Muscle layer of duodenum (tissue), 2 donors: ENCODE data around the gene SPN.
"Not testable (repeated sequence)": the region's sequence is repeated elsewhere in the genome, so short reads cannot be mapped to it uniquely, and the experiment has no call there.

Experiments
- H3K27ac ChIP-seq: one replicate; pipeline ENCODE4 v1.7.0; 2013; ENCODE audit warnings: mild to moderate bottlenecking, low read length
- H3K27me3 ChIP-seq: one replicate; pipeline ENCODE4 v1.7.0; 2013; ENCODE audit warnings: low read depth, mild to moderate bottlenecking, control low read depth, low read length
- H3K36me3 ChIP-seq, 2 donors: one replicate each; pipeline ENCODE4 v1.7.0; 2013; ENCODE audit warnings: low read length in 2 of 2, control low read depth in 1 of 2, mild to moderate bottlenecking in 1 of 2; ENCODE audit not compliant: insufficient read depth in 2 of 2, control insufficient read depth in 1 of 2
- H3K4me1 ChIP-seq, 2 donors: one replicate each; pipeline ENCODE4 v1.7.0; 2013; ENCODE audit warnings: low read length in 2 of 2, mild to moderate bottlenecking in 2 of 2, control low read depth in 1 of 2, moderate library complexity in 1 of 2; ENCODE audit not compliant: insufficient read depth in 2 of 2, control insufficient read depth in 1 of 2
- H3K4me3 ChIP-seq, 2 donors: one replicate each; pipeline ENCODE4 v1.7.0; 2013; ENCODE audit warnings: low read length in 2 of 2, low read depth in 1 of 2, mild to moderate bottlenecking in 1 of 2
- H3K9me3 ChIP-seq, 2 donors: one replicate each; pipeline ENCODE4 v1.7.0; 2013; ENCODE audit warnings: low read length in 2 of 2, control low read depth in 1 of 2, mild to moderate bottlenecking in 1 of 2; ENCODE audit not compliant: control insufficient read depth in 1 of 2
- donor health status: healthy.

The SPN gene

GRCh38 chr16:29697391-29697790, 34.3 kb downstream of the SPN start:
- no peaks in the 10 kb centered on the region for H3K9me3 ChIP-seq
- H3K36me3 ChIP-seq: peaks cover 0 to 6% of the 10 kb centered on the region in 2 donors
- no peak overlapping the region for H3K4me3 ChIP-seq
- H3K27me3 ChIP-seq: no peaks in the 10 kb centered on the region
- H3K4me1 ChIP-seq: no peaks in the 10 kb centered on the region
- H3K27ac ChIP-seq: no peak overlapping the region

- peaks cover 0 to 6% of the 10 kb centered on the region in 2 donors for H3K36me3 ChIP-seq
- H3K4me1 ChIP-seq: no peaks in the 10 kb centered on the region
- no peaks in the 10 kb centered on the region for H3K9me3 ChIP-seq
- no peaks in the 10 kb centered on the region for H3K27me3 ChIP-seq
- no peak overlapping the region for H3K27ac ChIP-seq
- no peak overlapping the region for H3K4me3 ChIP-seq
Observed at GRCh38 chr16:29698042-29698441, 35.0 kb downstream of the SPN start.

DNA sequence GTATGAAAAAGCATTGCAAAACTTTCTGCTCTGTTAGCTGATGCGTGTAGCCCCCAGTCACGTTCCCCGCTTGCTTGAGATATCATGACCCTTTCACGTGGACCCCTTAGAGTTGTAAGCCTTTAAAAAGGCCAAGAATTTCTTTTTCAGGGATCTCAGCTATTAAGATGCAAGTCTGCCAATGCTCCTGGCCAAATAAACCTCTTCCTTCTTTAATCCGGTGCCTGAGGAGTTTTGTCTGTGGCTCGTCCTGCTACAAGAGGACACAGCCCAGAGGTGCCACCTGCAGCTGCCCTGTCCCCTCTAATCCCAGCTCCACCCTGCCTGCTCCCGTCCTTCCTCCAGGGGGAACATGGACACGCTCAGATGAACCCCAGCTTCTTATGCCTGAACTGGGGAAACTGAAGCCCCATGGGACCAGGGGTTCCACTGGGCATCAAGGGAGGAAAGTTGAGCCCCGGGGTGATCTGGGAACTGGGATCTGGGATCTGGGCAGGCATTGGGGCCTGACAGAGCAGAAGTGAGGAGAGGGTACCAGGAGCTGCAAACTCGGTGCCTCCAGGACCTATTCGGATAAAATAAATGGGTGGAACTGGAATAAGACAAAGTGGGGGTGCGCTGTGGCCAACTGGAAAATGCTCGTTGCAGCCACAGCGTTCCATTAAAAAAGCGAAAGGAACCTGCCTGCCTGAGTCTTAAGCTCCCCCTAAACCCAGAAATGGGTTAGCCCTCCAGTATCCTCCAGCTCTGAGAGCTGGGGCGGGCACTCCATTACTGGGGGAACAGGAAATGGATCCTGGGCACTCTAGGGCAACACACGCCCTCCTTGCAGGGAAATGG, 35.7 kb downstream of the SPN start:
- Histone ChIP-seq H3K36me3 (peaks cover 0 to 6% of the 10 kb centered on the region in 2 donors), H3K9me3 (no peaks in the 10 kb centered on the region), H3K27me3 (no peaks in the 10 kb centered on the region), H3K27ac (no peak overlapping the region), H3K4me3 (no peak overlapping the region), H3K4me1 (no peaks in the 10 kb centered on the region)

GRCh38 chr16:29699324-29700219, 36.5 kb downstream of the SPN start:
- no peaks in the 10 kb centered on the region for H3K27me3 ChIP-seq
- no peaks in the 10 kb centered on the region for H3K9me3 ChIP-seq
- peaks cover 0 to 6% of the 10 kb centered on the region in 2 donors for H3K36me3 ChIP-seq
- no peak overlapping the region for H3K4me3 ChIP-seq
- no peaks in the 10 kb centered on the region for H3K4me1 ChIP-seq
- H3K27ac ChIP-seq: no peak overlapping the region

DNA sequence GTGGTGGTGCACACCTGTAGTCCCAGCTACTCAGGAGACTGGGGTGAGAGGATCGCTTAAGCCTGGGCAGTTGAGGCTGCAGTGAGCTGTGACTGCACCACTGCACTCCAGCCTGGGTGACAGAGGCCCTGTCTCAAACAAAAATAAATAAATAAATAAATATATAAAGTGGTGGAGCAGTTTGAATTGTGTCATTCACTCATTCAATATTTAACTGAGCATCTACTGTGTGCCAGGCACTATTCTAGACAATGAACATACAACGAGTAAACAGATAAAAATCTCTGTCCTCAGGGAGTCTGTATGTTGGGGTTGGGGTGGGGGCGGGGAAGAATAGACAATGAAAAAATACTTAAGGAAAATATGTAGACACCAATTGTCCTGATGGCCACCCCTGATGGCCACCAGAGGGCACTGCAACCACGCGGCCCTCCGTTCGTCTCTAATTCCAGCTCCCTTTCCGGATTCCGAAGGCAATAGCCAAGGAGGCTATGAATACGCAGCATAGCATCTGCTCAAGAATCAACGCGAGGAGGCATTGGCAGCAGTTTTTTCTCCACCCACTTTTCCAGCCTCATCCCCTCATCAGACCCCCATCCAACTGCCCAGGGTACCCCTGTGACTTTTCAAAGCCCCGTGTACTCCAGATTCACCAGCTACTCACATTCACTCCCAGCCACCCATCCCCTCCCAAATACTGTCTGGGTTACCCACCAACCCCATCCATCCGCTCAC, 37.4 kb downstream of the SPN start:
- H3K27ac ChIP-seq: no peak overlapping the region
- no peak overlapping the region for H3K4me3 ChIP-seq

GRCh38 chr16:29701214-29701555, 38.1 kb downstream of the SPN start:
- Histone ChIP-seq H3K4me3 (no peak overlapping the region), H3K27ac (no peak overlapping the region), H3K27me3 (no peaks in the 10 kb centered on the region), H3K9me3 (no peaks in the 10 kb centered on the region), H3K36me3 (peaks cover 0 to 6% of the 10 kb centered on the region in 2 donors), H3K4me1 (no peaks in the 10 kb centered on the region)

More for the DNA sequence above, 37.4 kb downstream of the SPN start:
- H3K4me1 ChIP-seq: no peaks in the 10 kb centered on the region
- H3K36me3 ChIP-seq: peaks cover 0 to 6% of the 10 kb centered on the region in 2 donors
- H3K9me3 ChIP-seq: no peaks in the 10 kb centered on the region
- no peaks in the 10 kb centered on the region for H3K27me3 ChIP-seq

DNA sequence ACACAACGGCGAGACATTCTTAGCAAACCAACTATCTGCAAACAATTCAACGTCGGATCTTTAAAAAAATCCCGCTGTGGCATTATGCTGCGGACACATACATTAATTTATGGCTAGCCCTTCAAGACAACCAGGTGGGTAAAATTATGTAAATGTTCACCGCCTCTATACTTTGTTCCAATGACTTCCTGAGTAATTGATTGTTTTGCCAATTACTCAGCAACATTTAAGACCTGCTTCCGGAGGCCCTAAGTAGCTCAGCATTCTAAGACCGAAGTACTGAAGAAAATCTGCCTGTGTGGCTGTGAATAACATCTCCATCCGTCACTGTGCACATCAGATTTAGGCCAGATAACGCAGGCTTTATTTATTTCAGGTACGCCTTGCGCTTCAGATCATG, 39.2 kb downstream of the SPN start:
- no peak overlapping the region for H3K27ac ChIP-seq

GRCh38 chr16:29705030-29705429, 42.0 kb downstream of the SPN start:
- H3K36me3 ChIP-seq: no peaks in the 10 kb centered on the region

More for the DNA sequence above, 39.2 kb downstream of the SPN start:
- Histone ChIP-seq H3K27me3 (no peaks in the 10 kb centered on the region), H3K4me3 (no peak overlapping the region), H3K9me3 (no peaks in the 10 kb centered on the region), H3K36me3 (peaks cover 0 to 2% of the 10 kb centered on the region in 2 donors), H3K4me1 (no peaks in the 10 kb centered on the region)

DNA sequence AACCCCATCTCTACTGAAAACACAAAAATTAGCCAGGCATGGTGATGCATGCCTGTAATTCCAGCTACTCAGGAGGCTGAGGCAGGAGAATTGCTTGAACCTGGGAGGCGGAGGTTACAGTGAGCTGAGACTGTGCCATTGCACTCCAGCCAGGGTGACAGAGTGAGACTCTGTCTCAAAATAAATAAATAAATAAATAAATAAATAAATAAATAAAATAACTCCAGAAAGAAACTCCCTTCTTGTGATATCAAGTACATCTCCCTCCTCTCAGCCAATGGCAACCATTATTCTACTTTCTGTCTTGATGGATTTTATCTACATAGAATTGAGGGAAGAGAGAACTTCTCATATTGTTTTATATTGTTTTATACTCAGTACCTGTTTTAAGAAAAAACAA, 44.1 kb downstream of the SPN start:
- not testable (repeated sequence) for H3K9me3 ChIP-seq, H3K4me3 ChIP-seq, H3K36me3 ChIP-seq, H3K27ac ChIP-seq, H3K4me1 ChIP-seq, H3K27me3 ChIP-seq

More at GRCh38 chr16:29705030-29705429, 42.0 kb downstream of the SPN start:
- Histone ChIP-seq H3K4me1 (no peaks in the 10 kb centered on the region), H3K9me3 (no peaks in the 10 kb centered on the region), H3K27me3 (no peaks in the 10 kb centered on the region), H3K4me3 (no peak overlapping the region), H3K27ac (no peak overlapping the region)

- Histone ChIP-seq H3K27me3 (no peaks in the 10 kb centered on the region), H3K4me1 (peaks cover 0 to 5% of the 10 kb centered on the region in 2 donors), H3K9me3 (no peaks in the 10 kb centered on the region), H3K27ac (no peak overlapping the region), H3K36me3 (no peaks in the 10 kb centered on the region), H3K4me3 (no peak overlapping the region)
Observed at GRCh38 chr16:29708917-29709600, 46.0 kb downstream of the SPN start.
